Liver (tissue), 3 donors: Measurements from ENCODE around the gene TMTC2.

Experiments
- CTCF ChIP-seq: fragments of 150-350 bp; IDR thresholded peaks from 2 replicates; pipeline ENCODE4 v1.5.1; 2017; ENCODE audit warnings: improper control_type of control experiment, low read depth, low read length; ENCODE audit not compliant: missing input control
- EGR1 ChIP-seq, 2 donors: IDR thresholded peaks; 2 replicates each; pipeline ENCODE4 v1.6.1; 2016 to 2018; ENCODE audit warnings: antibody characterized with exemption in 2 of 2, low read depth in 2 of 2
- FOXA2 ChIP-seq: IDR thresholded peaks from 2 replicates; pipeline ENCODE4 v1.6.1; 2016; ENCODE audit warnings: antibody characterized with exemption
- GABPA ChIP-seq, 2 donors: IDR thresholded peaks in 1 of 2; conservative IDR thresholded peaks in 1 of 2; 2 replicates each; pipeline ENCODE4 v1.6.1; 2016; ENCODE audit warnings: antibody characterized with exemption in 2 of 2, mild to moderate bottlenecking in 1 of 2, moderate library complexity in 1 of 2
- JUND ChIP-seq, 2 donors: IDR thresholded peaks; 2 replicates each; pipeline ENCODE4 v1.6.1; 2016; ENCODE audit warnings: antibody characterized with exemption in 2 of 2
- donor health status: healthy.
- donor health status: healthy.

DNA sequence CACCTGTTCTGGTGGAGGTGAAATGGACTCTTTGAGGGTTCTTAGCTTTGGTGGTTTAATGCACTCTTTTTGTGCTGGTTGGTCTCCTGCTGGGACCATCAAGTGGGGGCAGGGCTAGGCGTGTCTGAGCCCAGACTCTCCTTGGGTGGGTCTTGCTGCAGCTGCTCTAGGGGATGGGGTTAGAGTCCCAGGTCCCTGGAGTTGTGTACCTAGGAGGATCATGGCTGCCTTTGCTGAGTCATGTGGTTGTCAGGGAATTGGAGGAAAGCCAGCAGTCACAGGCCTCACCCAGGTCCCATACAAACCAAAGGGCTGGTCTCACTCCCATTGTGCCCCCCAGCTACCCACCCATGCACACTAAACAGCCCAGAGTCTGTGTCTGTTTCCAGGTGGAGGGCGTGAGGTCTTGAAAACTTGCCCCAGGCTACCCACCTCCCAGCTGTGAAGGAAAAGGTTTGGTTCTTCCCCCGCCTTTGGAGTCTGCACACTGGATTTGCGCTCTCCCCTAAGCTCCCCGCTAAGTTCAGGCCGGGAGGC lies 387.7 kb downstream of the TMTC2 start:
- no peak for TF ChIP-seq CTCF
- no peak for TF ChIP-seq EGR1 (IDR thresholded peaks at IDR 0.05; ENCODE audit: low read depth in 2 of 2)
- TF ChIP-seq JUND (IDR thresholded peaks at IDR 0.05), result no peak
- TF ChIP-seq FOXA2, result no peak
- no peak for TF ChIP-seq GABPA (IDR thresholded peaks at IDR 0.05 in 1 of 2, conservative IDR thresholded peaks at IDR 0.05 in 1 of 2)
